HepG2 (cell line): Measurements from ENCODE around the gene AP5Z1.

Source experiments
- ESRRA ChIP-seq: sonication (generic); formaldehyde crosslinking; IDR thresholded peaks from 2 replicates; pipeline ENCODE4 v1.5.1; 2020; ENCODE audit warnings: mild to moderate bottlenecking, low read depth, missing genetic modification reagents
- HCFC1 ChIP-seq: fragments of 150-350 bp; IDR thresholded peaks from 2 replicates; pipeline ENCODE4 v1.6.1; 2014; ENCODE audit warnings: low read depth, low read length
- NFATC3 ChIP-seq: sonication (generic); formaldehyde crosslinking; IDR thresholded peaks from 2 replicates; pipeline ENCODE4 v1.5.1; 2020; ENCODE audit warnings: mild to moderate bottlenecking, missing genetic modification reagents
- NFE2L1 ChIP-seq: sonication (generic); formaldehyde crosslinking; IDR thresholded peaks from 2 replicates; pipeline ENCODE4 v1.4.0; 2020; ENCODE audit warnings: missing genetic modification reagents, mild to moderate bottlenecking, borderline replicate concordance
- POLR2A ChIP-seq, 2 experiments: IDR thresholded peaks; 2 replicates each; pipeline ENCODE4 v1.6.1; 2011; ENCODE audit warnings: low read depth in 2 of 2, low read length in 2 of 2, mild to moderate bottlenecking in 1 of 2, moderate library complexity in 1 of 2; ENCODE audit not compliant: insufficient read depth in 1 of 2
- POLR2AphosphoS5 ChIP-seq: IDR thresholded peaks from 2 replicates; pipeline ENCODE4 v1.6.1; 2012; ENCODE audit warnings: low read depth, low read length
- REST ChIP-seq, 2 experiments: IDR thresholded peaks; 2 replicates each; pipeline ENCODE4 v1.6.1; 2011 to 2012; ENCODE audit warnings: low read length in 2 of 2, borderline replicate concordance in 1 of 2, low read depth in 1 of 2, mild to moderate bottlenecking in 1 of 2, moderate library complexity in 1 of 2
- RFX5 ChIP-seq: IDR thresholded peaks from 2 replicates; pipeline ENCODE4 v1.6.1; 2011; ENCODE audit warnings: low read depth, low read length, improper control_type of control experiment
- SUZ12 ChIP-seq: fragments of 150-350 bp; IDR thresholded peaks from 2 replicates; pipeline ENCODE4 v1.6.1; 2014; ENCODE audit warnings: low read depth, low read length
- ZBTB4 ChIP-seq: sonication (generic); formaldehyde crosslinking; IDR thresholded peaks from 2 replicates; pipeline ENCODE4 v1.4.0; 2020; ENCODE audit warnings: missing genetic modification reagents, mild to moderate bottlenecking, borderline replicate concordance
- ZFX ChIP-seq: sonication (generic); formaldehyde crosslinking; IDR thresholded peaks from 2 replicates; pipeline ENCODE4 v1.4.0; 2020; ENCODE audit warnings: mild to moderate bottlenecking, low read depth, missing genetic modification reagents, moderate library complexity
- ZNF138 ChIP-seq: sonication (generic); formaldehyde crosslinking; IDR thresholded peaks from 2 replicates; pipeline ENCODE4 v1.5.0; 2020; ENCODE audit warnings: mild to moderate bottlenecking, low read depth, missing genetic modification reagents
- ZNF556 ChIP-seq: sonication (generic); formaldehyde crosslinking; IDR thresholded peaks from 2 replicates; pipeline ENCODE4 v1.4.0; 2020; ENCODE audit warnings: mild to moderate bottlenecking, missing genetic modification reagents, borderline replicate concordance
- TF ChIP-seq, protein P1 (sequence below): sonication (generic); formaldehyde crosslinking; IDR thresholded peaks from 2 replicates; pipeline ENCODE4 v1.5.0; 2020; ENCODE audit warnings: mild to moderate bottlenecking, missing genetic modification reagents, moderate library complexity

DNA sequence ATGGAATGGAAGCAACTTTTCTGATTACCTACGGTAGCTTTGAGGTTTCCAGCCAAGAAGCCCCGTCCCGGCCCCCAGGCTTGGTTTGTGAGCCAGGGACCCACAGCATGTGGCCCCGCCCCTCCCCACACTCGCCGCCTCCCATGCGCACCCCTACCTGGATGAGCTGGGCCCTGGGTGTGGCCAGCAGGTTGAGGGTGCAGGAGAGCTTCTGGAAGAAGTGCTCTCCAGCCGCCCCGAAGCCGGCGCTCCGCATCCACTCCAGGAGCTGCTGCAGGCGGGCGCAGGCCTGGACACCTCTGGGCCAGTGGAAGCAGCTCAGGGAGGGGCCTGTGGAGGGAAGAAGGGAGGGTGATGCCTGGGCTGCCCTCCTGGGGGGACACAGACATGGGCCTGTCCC is 39.7 kb downstream of the AP5Z1 start:
- TF ChIP-seq REST (IDR thresholded peaks at IDR 0.05; ENCODE audit: borderline replicate concordance in 1 of 2, low read depth in 1 of 2, low read length in 2 of 2): no peak
- no peak for TF ChIP-seq ZNF138 (CRISPR knock-in tag)
- no peak for TF ChIP-seq SUZ12
- no peak for TF ChIP-seq POLR2A (IDR thresholded peaks at IDR 0.05; ENCODE audit: insufficient read depth in 1 of 2, low read depth in 2 of 2, low read length in 2 of 2)
- no peak for TF ChIP-seq ZBTB4
- no peak for TF ChIP-seq ESRRA (CRISPR knock-in tag)
- TF ChIP-seq HCFC1: no peak
- no peak for TF ChIP-seq POLR2AphosphoS5
- no peak for TF ChIP-seq NFATC3 (CRISPR knock-in tag)
- TF ChIP-seq, protein P1, sequence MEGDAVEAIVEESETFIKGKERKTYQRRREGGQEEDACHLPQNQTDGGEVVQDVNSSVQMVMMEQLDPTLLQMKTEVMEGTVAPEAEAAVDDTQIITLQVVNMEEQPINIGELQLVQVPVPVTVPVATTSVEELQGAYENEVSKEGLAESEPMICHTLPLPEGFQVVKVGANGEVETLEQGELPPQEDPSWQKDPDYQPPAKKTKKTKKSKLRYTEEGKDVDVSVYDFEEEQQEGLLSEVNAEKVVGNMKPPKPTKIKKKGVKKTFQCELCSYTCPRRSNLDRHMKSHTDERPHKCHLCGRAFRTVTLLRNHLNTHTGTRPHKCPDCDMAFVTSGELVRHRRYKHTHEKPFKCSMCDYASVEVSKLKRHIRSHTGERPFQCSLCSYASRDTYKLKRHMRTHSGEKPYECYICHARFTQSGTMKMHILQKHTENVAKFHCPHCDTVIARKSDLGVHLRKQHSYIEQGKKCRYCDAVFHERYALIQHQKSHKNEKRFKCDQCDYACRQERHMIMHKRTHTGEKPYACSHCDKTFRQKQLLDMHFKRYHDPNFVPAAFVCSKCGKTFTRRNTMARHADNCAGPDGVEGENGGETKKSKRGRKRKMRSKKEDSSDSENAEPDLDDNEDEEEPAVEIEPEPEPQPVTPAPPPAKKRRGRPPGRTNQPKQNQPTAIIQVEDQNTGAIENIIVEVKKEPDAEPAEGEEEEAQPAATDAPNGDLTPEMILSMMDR: no peak
- TF ChIP-seq ZNF556: no peak
- TF ChIP-seq RFX5: no peak
- no peak for TF ChIP-seq NFE2L1 (CRISPR knock-in tag)
- TF ChIP-seq ZFX (CRISPR knock-in tag): no peak
